DOHH2 (cell line): ENCODE results near the gene FBN1.

ENCODE experiments used
- EZH2phosphoT487 ChIP-seq: fragments of 200-600 bp; sonication (generic); IDR thresholded peaks from 2 replicates; pipeline ENCODE4 v1.6.1; 2017; ENCODE audit warnings: borderline replicate concordance, mild to moderate bottlenecking, antibody characterized with exemption, low read length, moderate library complexity, mixed read lengths
- TF ChIP-seq, protein P1 (sequence below): fragments of 200-600 bp; sonication (generic); IDR thresholded peaks from one replicate; pipeline ENCODE4 v1.5.1; 2014; ENCODE audit warnings: antibody characterized with exemption, mild to moderate bottlenecking, low read depth, low read length; ENCODE audit not compliant: poor library complexity, severe bottlenecking

GRCh38 chr15:48459571-48460442 lies 185.7 kb downstream of the FBN1 start:
- TF ChIP-seq, protein P1, sequence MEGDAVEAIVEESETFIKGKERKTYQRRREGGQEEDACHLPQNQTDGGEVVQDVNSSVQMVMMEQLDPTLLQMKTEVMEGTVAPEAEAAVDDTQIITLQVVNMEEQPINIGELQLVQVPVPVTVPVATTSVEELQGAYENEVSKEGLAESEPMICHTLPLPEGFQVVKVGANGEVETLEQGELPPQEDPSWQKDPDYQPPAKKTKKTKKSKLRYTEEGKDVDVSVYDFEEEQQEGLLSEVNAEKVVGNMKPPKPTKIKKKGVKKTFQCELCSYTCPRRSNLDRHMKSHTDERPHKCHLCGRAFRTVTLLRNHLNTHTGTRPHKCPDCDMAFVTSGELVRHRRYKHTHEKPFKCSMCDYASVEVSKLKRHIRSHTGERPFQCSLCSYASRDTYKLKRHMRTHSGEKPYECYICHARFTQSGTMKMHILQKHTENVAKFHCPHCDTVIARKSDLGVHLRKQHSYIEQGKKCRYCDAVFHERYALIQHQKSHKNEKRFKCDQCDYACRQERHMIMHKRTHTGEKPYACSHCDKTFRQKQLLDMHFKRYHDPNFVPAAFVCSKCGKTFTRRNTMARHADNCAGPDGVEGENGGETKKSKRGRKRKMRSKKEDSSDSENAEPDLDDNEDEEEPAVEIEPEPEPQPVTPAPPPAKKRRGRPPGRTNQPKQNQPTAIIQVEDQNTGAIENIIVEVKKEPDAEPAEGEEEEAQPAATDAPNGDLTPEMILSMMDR: no peak
- no peak for TF ChIP-seq EZH2phosphoT487
